Measurements from ENCODE around the gene POLG.

Gene POLG

DNA sequence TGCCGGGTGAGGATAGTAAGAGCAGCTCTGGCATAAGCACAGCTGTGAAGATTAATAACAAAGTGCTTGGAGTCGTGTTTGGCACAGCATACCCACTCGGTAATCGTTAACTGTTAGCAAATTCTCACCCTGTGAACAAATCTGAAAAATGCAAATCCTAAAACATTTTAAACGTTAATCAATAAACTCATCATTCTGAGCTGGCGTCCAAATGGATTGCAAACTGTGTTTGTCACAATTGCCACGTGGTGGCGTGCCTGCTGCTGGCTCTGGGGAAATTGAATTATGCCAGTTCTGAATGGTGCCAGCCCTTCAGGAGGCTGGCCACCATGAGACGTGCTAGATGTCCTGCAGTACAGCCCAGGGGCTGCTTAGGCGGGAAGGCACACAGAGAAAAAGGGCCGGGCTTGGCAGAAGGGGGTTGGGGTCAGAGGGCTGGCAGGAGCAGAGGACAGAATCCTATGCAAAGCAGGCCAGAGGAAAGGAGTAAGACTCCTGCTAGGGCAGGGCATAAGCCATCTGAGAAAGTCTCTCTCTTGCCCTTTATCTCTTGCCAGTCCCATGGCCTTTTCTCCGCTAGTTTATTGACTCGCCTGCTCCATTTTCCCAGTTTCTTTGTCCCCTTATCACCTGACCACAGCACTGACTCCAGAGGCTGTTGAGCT is 22.1 kb upstream of the POLG start:
- DNase-seq (ENCODE audit: low read depth, low spot score): no peak

- DNase-seq (ENCODE audit: low read depth, low spot score): no peak
Measured at GRCh38 chr15:89353991-89354390, 19.4 kb upstream of the POLG start.

DNA sequence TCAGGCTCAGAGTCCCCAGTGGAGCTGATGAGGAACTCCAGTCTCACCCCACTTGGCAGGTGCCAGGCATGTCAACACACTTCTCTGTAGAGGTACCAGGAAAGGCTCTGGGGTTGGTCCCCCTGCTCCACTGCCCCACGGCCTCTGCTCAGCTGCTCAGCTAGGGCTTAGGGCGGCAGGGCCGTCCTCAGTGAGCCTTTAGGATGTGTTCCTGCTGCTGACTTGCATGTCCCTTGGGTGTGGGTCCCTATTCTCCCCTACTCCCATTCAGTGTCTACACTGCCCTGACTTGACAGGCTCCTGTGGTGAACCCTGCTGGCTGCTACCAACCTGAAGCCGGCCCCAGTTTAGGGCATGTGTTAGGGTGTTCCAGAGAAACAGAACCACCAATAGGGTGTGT is 17.9 kb upstream of the POLG start:
- no peak for DNase-seq (ENCODE audit: low read depth, low spot score)

DNA sequence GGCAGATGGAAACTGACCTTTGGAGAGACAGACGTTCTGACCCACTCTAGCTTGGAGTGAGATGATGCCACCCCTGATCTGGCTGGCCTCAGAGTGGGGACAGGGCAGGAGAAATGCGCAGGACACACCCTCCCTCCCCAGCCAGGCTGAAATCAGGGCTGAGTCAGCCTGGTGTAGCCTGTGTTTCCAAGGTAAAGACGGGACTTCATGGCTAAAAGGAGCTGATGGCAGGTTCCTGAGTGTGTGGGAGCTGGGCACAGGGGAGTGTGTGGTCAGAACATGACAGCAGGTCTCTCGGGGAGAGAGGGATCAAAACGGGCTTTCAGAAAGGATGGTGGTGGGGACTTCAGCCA is 14.6 kb upstream of the POLG start:
- DNase-seq (ENCODE audit: low read depth, low spot score): no peak

GRCh38 chr15:89346516-89347231 is 12.1 kb upstream of the POLG start:
- no peak for DNase-seq (ENCODE audit: low read depth, low spot score)

DNA sequence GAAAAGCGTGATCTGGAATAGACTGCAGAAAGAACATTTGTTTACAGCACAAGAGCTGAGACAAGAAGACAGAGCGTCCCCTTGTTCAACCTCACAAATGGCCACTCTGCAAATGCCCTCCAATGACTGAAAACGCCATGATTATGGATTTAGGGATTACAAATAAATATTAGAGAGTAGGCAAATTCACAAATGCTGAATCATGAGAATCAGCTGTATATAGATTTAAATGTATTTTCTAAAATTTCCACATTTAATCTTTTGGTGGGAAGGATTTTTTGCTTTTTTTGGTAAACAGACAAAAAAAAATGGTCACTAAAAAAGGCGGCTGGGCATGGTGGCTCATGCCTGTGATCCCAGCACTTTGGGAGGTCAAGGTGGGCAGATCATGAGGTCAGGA is 10.6 kb upstream of the POLG start:
- no peak for DNase-seq (ENCODE audit: low read depth, low spot score)

DNA sequence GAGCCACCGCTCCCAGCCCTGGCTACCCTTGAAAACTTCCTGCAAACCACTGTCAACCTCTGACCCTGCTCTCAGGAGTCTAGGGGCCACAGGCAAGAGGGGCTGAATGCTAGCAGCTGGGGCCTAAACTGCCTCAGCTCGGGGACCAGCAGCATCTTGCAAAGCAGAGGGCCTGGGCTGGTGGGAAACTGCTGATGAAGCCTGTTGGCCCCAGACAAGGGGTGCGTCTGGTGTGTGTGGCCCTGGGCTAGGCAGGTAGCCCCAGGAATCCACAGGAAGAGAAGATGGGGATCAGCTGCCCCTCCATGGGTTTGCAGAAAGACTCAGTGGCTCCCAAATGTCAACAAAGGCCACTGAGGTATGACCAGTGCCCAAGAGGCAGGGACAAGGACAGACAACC is 8.2 kb upstream of the POLG start:
- no peak for DNase-seq (ENCODE audit: low read depth, low spot score)

GRCh38 chr15:89341316-89342005 is 6.8 kb upstream of the POLG start:
- DNase-seq (ENCODE audit: low read depth, low spot score): no peak

DNA sequence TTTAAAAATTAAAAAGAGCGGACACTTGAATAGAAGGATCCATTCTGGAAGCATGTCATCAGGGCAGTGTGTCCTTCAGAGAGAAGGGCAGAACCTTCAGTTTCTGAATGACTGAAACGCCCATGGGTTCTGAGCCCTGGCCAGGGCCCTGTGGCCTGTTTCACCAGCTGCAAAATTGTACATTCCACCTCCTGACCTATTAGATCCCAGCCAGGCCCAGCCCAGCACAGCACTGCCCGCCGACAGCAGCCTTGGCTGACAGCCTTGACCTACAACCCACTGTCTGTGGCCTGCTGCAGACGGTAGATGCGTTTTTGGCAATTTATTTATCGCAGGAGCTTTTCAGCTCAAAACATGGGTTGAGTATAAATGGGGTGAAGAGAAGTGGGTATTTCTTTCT is 5.9 kb upstream of the POLG start:
- no peak for DNase-seq (ENCODE audit: low read depth, low spot score)

DNA sequence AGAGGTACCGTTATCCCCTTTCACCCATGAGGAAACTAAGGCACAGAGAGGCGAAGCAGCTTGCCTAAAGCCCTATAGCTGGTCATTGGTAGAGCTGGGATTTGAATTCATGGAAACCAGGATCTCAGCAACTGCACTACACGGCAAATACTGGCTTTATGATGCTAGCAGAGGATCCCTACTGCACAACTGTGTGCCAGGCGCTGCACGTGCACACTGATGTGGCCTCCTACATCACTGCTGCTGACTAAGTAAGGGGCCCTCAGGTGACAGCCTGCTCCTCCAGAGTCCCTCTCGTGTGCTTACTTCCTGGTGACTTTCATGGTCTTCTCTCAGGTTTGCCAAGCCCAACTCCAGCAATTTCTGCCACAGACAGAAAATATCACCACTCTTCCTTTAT is 3.4 kb upstream of the POLG start:
- no peak for DNase-seq (ENCODE audit: low read depth, low spot score)

DNA sequence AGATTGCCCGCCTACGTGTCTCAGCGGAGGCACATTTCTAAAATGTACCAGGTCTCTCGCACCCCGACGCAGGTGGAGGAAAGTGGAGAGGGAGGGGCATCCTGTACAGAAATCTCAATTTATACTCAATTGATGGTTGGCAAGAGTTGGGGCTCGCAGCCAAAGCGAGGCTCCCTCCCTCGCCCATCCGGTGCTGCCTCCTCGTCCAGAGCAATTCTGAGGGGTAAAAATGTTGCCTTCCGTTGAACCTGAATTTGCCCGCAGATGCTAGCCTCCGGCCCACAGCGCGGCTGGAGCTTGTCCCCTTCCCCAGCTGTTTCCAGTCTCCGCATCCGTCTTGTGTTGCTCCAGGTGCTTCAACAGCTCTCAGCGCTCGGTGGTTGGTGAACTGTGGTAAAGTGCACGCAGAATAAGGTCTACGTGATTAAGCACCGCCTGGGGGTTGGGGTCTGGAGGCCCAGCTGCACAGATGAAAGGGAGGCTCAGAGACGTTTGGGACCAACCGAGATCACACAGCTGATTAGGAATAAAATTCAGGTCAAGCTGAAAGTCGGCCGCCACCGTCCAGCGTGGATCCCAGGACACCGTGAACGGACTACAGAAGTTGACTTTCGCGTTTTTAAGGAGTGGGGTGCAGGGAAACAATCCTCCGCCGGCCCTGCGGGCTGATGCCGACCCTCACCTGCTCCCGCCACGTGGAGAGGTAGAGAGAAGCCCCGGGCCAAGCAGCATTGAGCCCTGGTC is 846 bp upstream of the POLG start:
- DNase-seq (ENCODE audit: low read depth, low spot score): no peak

- DNase-seq (ENCODE audit: low read depth, low spot score): no peak
Measured at GRCh38 chr15:89333959-89334509, 590 bp downstream of the POLG start.

DNA sequence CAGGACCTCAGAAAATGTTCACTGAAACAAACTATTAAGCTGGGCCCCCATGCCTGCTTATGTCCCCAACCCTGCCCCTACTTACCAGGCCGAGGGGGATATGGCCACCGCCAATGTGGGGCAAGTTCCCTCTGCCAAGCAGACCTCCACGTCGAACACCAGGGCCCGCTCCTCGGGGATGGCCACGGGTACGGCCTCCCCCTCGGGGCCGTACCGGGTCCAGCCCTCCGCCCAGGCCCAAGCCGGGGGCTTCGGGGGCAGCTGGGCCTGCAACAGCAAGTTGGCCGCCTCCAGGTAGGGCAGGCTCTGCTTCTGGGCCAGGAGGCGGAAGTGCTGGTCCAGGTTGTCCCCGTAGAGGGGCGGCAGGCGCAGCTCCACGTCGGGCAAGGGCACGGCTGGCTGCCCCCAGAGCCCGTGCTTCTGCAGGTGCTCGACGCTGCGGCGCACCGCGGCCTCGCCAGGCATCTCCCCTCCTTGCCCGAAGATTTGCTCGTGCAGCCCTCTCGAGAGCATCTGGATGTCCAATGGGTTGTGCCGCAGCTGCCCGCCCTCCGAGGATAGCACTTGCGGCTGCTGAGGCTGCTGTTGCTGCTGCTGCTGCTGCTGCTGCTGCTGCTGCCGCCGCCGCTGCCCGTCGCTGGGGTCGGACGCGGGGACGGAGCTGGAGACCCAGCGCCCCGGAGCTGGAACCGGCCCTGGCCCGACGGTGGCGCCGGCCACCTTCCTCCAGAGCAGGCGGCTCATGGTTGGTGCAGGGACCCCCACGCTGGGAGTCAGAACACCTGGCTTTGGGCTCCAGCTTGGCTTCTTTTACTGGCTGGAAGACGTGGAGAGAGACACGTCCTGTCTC is 1.4 kb downstream of the POLG start:
- DNase-seq (ENCODE audit: low read depth, low spot score): no peak

DNA sequence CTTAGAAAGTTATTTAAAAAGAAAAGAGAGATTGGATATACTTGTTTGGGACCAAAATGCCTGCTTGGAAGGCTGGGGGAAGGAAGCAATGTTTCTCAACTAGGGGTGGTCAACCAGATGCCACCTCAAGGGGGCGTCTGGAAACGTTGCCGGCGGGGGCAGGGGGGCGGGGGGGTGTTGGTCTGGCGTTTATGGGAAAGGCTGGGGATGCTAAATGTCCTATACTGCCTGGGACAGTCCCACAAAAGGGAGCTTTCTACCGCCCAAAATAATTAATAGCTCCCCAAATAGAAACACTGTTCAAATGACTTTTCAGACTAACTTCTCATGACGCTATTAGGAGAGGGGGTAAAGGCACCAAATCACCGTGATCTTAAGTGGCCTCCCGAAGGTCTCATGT is 2.2 kb downstream of the POLG start:
- no peak for DNase-seq (ENCODE audit: low read depth, low spot score)

GRCh38 chr15:89330881-89331595 is 3.6 kb downstream of the POLG start:
- DNase-seq (ENCODE audit: low read depth, low spot score): no peak

GRCh38 chr15:89330119-89330518 is 4.5 kb downstream of the POLG start:
- no peak for DNase-seq (ENCODE audit: low read depth, low spot score)

GRCh38 chr15:89329329-89330084 is 5.1 kb downstream of the POLG start:
- no peak for DNase-seq (ENCODE audit: low read depth, low spot score)

DNA sequence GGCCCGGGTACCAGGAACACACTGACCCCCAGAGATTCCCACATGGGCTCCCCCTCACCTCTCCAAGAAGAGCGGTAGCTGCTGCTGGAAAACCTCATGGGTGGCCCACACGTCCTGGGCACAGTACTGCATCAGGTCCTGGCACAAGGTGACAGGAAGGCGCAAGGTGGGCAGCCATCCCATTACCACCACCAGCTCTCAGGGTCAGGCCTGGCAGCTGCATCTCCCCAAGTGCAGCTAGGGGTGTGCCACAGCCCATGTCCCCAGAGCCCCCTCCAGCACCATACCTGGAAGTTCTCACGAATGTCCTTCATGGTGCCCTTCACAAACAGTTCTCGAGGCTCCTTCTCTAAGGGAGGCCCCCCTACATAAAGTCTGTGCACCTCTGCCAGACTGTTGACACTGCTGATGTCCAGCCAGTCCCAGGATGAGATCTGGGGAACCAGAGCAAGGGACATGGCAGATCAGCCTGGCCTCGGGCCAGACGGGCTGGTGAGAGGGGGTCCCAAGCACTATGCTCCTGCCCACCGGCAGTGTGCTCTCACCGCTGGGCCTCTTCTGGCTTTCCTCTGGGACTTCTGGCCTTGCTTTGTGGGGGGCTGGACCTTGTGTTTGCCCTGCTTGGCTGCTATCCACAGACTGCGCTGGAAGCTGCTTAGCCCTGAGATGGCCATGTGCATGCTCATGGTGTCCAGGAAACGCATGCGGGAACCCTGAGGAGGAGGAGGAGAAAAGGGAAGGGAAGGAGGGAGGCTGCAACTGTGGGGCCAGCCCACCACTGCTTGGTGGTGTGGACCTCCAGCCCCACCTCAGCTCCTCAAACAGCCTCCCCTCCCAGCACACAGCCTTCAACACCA is 6.0 kb downstream of the POLG start:
- DNase-seq (ENCODE audit: low read depth, low spot score): no peak

GRCh38 chr15:89327113-89327512 is 7.5 kb downstream of the POLG start:
- no peak for DNase-seq (ENCODE audit: low read depth, low spot score)
